ENCODE results near the gene RBM11. TPM values are rescaled to one million over a fixed set of nuclear protein-coding genes. Genes with fewer than 3 reads are reported as not detected.

Gene RBM11
- total RNA-seq, 1 experiment from 2014 or later: 1.7 TPM

GRCh38 chr21:14275702-14276205 lies 59.8 kb downstream of the RBM11 start:
- BruUV-seq (replicated peaks): no TSS peak
- no peaks in the 10 kb centered on the region for H3K36me3 Mint-ChIP-seq (ENCODE audit: insufficient read depth, unreplicated experiment)
- H3K9me3 Mint-ChIP-seq (ENCODE audit: low read depth, unreplicated experiment): no peaks in the 10 kb centered on the region
- H3K4me1 Mint-ChIP-seq (ENCODE audit: low read depth, unreplicated experiment): no peaks in the 10 kb centered on the region
- no peak for TF ChIP-seq CTCF (IDR thresholded peaks at IDR 0.05; ENCODE audit: unreplicated experiment)
- CTCF ChIA-PET: no interaction called here
- peaks cover 10% of the 10 kb centered on the region for H3K27me3 Mint-ChIP-seq (ENCODE audit: unreplicated experiment)
- intact Hi-C loops (cut with micrococcal nuclease; ENCODE audit: unreplicated experiment): no loop called here
- no peak overlapping the region for H3K27ac Mint-ChIP-seq (ENCODE audit: unreplicated experiment)
- no peak overlapping the region for H3K4me3 Mint-ChIP-seq (ENCODE audit: low read depth, unreplicated experiment)
- DNase-seq: no peak

Other genes starting within 250 kb of the RBM11 start
- not detected in 2 replicates for gene LIPI, start 5.2 kb upstream of the RBM11 start, total RNA-seq (2022)
- 31.9 and 36.6 TPM in 2 replicates for gene HSPA13, start 167.0 kb downstream of the RBM11 start, total RNA-seq (2022)